T-helper 2 cell treated with Interferon-gamma antibody and Interleukin-4, amounts not matched to agents 5 μg/mL and 100 μg/mL, for 36 hours (primary cell): Measurements from ENCODE around the gene PSG4.
"Not testable (repeated sequence)": the region's sequence is repeated elsewhere in the genome, so short reads cannot be mapped to it uniquely, and the experiment has no call there.

Source experiments
- DNase-seq: peaks from one replicate; pipeline ENCODE4 v3.0.0; 2021; ENCODE audit warnings: low spot score
- H3K27ac Mint-ChIP-seq: one replicate; pipeline ENCODE4 v1.8.0; 2021; ENCODE audit warnings: mild to moderate bottlenecking, mixed read lengths
- H3K27me3 Mint-ChIP-seq: one replicate; pipeline ENCODE4 v1.8.0; 2021; ENCODE audit warnings: low read depth, mixed read lengths
- H3K36me3 Mint-ChIP-seq: one replicate; pipeline ENCODE4 v1.8.0; 2021; ENCODE audit warnings: low read depth, mixed read lengths
- H3K4me1 Mint-ChIP-seq: one replicate; pipeline ENCODE4 v1.8.0; 2021; ENCODE audit warnings: low read depth, mixed read lengths
- H3K4me3 Mint-ChIP-seq: one replicate; pipeline ENCODE4 v1.8.0; 2022; ENCODE audit warnings: mild to moderate bottlenecking, moderate library complexity, mixed read lengths
- H3K9me3 Mint-ChIP-seq: one replicate; pipeline ENCODE4 v1.8.0; 2021; ENCODE audit warnings: mixed read lengths

PSG4 gene

GRCh38 chr19:43219136-43219535, 13.7 kb upstream of the PSG4 start:
- H3K27ac Mint-ChIP-seq, H3K4me3 Mint-ChIP-seq, H3K36me3 Mint-ChIP-seq, H3K27me3 Mint-ChIP-seq, DNase-seq, H3K4me1 Mint-ChIP-seq, H3K9me3 Mint-ChIP-seq: not testable (repeated sequence)

DNA sequence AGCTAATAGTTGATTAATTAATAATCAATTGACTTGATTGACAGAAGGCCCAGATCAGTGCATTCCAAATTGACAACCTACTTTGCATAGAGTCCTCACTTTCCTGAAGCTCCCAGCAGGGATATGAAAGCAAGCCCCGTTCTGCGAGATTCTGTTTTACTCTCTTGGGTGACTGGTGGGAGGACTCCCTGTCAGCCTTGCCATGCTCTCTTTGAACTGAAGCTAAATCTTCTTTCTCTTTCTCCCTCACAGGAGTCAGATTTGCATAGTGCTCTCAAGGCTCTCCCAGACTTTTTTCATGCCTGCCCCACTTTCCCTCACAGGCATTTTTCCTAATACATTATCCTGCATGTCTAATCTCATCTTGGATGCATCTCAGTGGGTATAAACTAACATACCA, 10.4 kb upstream of the PSG4 start:
- H3K9me3 Mint-ChIP-seq, DNase-seq, H3K4me3 Mint-ChIP-seq, H3K4me1 Mint-ChIP-seq, H3K27me3 Mint-ChIP-seq, H3K27ac Mint-ChIP-seq, H3K36me3 Mint-ChIP-seq: not testable (repeated sequence)

DNA sequence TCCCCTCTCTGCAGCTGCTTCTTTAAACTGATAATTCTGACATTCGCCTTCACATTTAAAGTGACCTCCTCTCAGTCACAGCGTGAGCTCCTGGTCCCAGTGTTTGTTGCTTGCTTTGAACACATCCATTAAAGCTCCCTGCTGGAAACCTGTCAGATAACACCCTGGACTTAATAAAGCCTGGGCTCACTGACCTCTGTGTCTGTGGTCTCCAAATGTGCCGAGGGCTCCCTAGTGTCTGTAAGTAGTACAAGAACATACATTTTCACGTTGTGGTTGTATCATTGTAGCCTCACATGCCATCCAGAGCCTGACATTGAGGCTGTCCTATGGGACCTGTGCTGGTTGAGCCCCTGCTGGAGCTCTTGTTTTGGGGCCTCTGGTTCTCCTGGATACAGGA, 2.6 kb upstream of the PSG4 start:
- no peaks in the 10 kb centered on the region for H3K4me1 Mint-ChIP-seq
- no peak overlapping the region for H3K27ac Mint-ChIP-seq

GRCh38 chr19:43207174-43207573, 1.7 kb upstream of the PSG4 start:
- H3K4me1 Mint-ChIP-seq, H3K9me3 Mint-ChIP-seq, H3K27me3 Mint-ChIP-seq, H3K36me3 Mint-ChIP-seq, H3K27ac Mint-ChIP-seq, DNase-seq, H3K4me3 Mint-ChIP-seq: not testable (repeated sequence)

More for the DNA sequence above, 2.6 kb upstream of the PSG4 start:
- no peak for DNase-seq
- H3K4me3 Mint-ChIP-seq = no peak overlapping the region
- no peaks in the 10 kb centered on the region for H3K9me3 Mint-ChIP-seq
- no peaks in the 10 kb centered on the region for H3K27me3 Mint-ChIP-seq
- H3K36me3 Mint-ChIP-seq = no peaks in the 10 kb centered on the region

DNA sequence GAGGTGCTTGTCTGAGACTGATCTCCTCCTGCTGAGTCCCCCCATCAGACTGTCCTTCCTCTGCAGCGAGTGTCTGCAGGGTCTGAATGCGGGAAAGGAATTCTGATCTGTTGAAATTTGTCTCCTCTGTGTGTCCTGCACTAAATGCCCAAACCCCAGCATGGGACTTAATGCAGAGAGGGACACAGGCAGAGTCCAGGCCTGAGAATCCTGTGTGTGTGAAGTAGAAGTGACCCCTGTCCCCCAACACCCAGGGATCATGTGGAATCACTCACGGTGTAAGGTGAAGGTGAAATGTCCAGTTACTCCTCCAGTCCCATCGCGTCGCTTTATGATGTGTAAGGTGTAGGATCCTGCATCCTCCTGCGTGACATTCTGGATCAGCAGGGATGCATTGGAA, 1.8 kb downstream of the PSG4 start:
- H3K27ac Mint-ChIP-seq, DNase-seq, H3K4me3 Mint-ChIP-seq, H3K36me3 Mint-ChIP-seq, H3K4me1 Mint-ChIP-seq, H3K9me3 Mint-ChIP-seq, H3K27me3 Mint-ChIP-seq: not testable (repeated sequence)

DNA sequence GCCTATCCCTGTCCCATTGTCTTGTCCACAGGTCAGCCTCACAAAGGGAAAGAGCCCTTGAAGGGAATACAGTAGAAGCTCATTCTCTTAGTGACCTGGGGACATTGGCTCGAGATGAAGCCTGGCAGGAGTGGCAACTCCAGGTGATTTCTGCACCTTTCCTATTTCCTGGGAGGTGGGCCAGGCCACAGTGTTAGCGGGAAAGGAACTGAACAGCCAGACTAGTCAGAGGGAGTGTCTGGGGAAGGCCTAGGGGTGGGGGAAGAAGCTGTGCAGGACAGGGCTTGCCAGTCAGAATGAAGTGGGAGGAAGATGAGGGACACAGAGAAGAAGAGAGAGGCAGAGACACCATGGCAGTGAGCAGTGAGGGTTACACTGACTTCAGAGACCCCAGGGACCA, 3.5 kb downstream of the PSG4 start:
- not testable (repeated sequence) for H3K36me3 Mint-ChIP-seq, H3K4me3 Mint-ChIP-seq, H3K27me3 Mint-ChIP-seq, DNase-seq, H3K4me1 Mint-ChIP-seq, H3K9me3 Mint-ChIP-seq, H3K27ac Mint-ChIP-seq

- not testable (repeated sequence) for H3K4me1 Mint-ChIP-seq, H3K36me3 Mint-ChIP-seq, DNase-seq
Measured at GRCh38 chr19:43201337-43201801, 4.1 kb downstream of the PSG4 start.

GRCh38 chr19:43198686-43199419, 6.6 kb downstream of the PSG4 start:
- H3K27ac Mint-ChIP-seq = not testable (repeated sequence)

More at GRCh38 chr19:43201337-43201801, 4.1 kb downstream of the PSG4 start:
- H3K9me3 Mint-ChIP-seq, H3K27me3 Mint-ChIP-seq, H3K4me3 Mint-ChIP-seq, H3K27ac Mint-ChIP-seq: not testable (repeated sequence)

GRCh38 chr19:43197666-43198397, 7.6 kb downstream of the PSG4 start:
- H3K27ac Mint-ChIP-seq, H3K9me3 Mint-ChIP-seq, DNase-seq, H3K36me3 Mint-ChIP-seq, H3K27me3 Mint-ChIP-seq, H3K4me3 Mint-ChIP-seq, H3K4me1 Mint-ChIP-seq: not testable (repeated sequence)

More at GRCh38 chr19:43198686-43199419, 6.6 kb downstream of the PSG4 start:
- H3K27me3 Mint-ChIP-seq, H3K36me3 Mint-ChIP-seq, H3K4me3 Mint-ChIP-seq, H3K4me1 Mint-ChIP-seq, DNase-seq, H3K9me3 Mint-ChIP-seq: not testable (repeated sequence)

DNA sequence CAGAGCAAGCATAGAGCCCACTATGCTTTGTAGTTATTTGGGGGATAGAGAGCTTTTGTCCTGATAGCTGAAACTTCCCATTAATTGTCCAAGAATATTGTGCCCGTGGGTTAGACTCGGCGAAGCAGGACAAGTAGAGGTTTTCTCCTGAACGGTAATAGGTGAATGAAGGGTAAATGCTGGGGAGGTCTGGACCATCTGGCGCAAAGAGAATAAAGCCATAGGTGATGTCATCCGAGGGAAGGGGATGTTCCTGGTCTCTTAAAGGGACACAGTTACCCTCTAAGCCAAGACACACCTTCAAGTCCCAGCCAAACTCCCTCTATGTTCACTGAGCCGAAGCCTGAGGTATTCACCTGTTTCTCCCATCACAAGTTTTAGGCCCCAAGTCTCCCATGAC, 11.0 kb downstream of the PSG4 start:
- H3K9me3 Mint-ChIP-seq, DNase-seq, H3K4me3 Mint-ChIP-seq, H3K27ac Mint-ChIP-seq, H3K27me3 Mint-ChIP-seq, H3K4me1 Mint-ChIP-seq, H3K36me3 Mint-ChIP-seq: not testable (repeated sequence)

DNA sequence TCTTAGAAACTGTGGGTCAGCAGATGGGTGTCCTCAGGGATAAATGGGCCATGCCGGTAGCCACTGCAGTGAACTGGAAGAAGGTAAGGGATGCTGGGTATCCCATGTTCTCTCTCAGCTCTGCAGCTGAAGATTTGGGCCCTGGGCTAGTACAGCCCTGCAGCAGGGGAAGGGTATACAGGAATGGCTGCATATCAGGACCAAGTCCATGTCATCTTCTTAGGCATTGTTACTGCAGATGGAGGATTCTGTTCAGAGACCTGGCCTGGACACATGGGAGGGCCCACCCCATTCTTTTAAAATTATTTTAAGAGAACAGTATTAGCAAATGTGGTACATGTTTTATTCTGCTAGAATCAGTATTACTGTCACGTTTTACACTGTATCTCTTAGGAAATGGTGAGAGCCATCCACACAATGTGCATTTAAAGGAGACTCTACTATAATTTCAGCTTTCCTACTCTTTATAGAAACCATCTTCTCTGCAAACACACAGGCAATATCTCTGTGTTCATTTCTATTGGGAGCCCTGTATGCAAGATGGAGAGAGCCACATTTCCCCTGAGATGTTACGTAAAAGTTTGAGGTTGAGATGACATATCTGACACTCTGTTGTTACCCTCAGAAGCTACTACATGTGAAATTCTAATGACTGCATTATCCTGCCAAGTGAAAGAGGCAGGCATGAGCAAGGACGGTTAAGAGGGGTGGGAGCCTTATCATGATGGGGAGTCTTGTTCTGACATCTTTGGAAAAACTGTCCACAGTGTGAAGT, 12.9 kb downstream of the PSG4 start:
- H3K27ac Mint-ChIP-seq, H3K4me3 Mint-ChIP-seq, DNase-seq, H3K9me3 Mint-ChIP-seq, H3K36me3 Mint-ChIP-seq, H3K27me3 Mint-ChIP-seq, H3K4me1 Mint-ChIP-seq: not testable (repeated sequence)

DNA sequence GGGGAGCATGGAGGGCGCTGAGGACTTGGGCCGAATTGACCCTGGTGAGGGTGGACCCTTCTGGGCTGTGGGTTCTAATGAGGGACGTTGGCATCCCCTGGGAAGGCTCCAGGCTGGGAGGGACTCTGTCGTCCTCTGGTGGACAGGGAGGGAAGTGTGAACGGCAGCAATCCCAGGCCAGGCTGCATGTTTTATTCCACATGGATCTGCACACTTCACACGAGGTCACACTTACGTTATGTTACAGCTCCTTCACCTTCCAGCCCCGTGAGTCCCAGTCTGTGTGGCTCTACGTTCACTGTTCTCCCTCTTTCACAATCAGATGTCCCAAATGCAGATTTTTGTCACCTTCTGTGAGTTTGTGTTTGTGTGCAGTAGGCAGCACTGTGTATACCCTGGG, 17.3 kb downstream of the PSG4 start:
- not testable (repeated sequence) for DNase-seq, H3K36me3 Mint-ChIP-seq, H3K4me1 Mint-ChIP-seq, H3K9me3 Mint-ChIP-seq, H3K4me3 Mint-ChIP-seq, H3K27ac Mint-ChIP-seq, H3K27me3 Mint-ChIP-seq

DNA sequence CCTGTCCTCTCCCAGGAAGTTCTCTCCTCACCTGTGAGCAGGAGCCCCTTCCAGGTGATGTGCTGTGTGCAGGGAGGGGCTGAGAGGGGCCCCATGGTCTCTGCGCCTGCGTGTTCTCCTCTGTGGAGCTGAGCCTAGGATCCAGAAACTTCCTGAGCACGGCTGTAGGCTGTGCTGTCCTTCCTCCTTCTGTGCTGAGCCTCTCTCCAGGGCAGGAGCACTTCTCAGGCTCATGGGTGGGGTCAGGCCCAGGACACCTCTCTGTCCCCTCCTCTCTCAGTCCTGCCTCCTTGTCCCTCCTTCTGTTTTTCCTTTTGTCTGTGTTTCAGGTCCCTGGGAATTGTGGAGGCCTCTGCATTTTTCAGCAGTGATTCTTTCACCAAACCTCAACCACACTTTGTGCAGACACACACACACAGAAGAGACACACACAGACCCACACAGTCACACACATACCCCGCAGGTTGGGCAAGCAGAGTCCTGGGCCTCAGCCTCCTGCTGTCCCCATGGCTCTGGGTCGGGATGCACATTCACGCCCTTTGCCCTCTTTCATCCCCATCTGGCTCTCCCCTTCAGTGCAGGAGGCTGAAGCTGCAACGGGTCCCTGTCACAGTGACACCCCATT, 19.0 kb downstream of the PSG4 start, which contains the start of gene PSG5:
Gene PSG5 (minus strand): TSS at position 226 of the 625 bp plus-strand sequence. CDS start 131 bp downstream, at position 95.
- not testable (repeated sequence) for H3K36me3 Mint-ChIP-seq, H3K4me1 Mint-ChIP-seq, H3K27me3 Mint-ChIP-seq, H3K27ac Mint-ChIP-seq, DNase-seq, H3K9me3 Mint-ChIP-seq, H3K4me3 Mint-ChIP-seq
